GM19395 (cell line): ENCODE measurements around the gene DNAJB2.
A peak's percentile ranks its signal among the peaks of the same experiment; 100 is the strongest.
"Not testable (repeated sequence)": the region's sequence is repeated elsewhere in the genome, so short reads cannot be mapped to it uniquely, and the experiment has no call there.

Experiments
- ATAC-seq: cut with Tn5 transposase; IDR thresholded peaks from one replicate; pipeline ENCODE4 v1.9.1; 2021; ENCODE audit warnings: mild to moderate bottlenecking, moderate library complexity; ENCODE audit not compliant: unreplicated experiment

The DNAJB2 gene

DNA sequence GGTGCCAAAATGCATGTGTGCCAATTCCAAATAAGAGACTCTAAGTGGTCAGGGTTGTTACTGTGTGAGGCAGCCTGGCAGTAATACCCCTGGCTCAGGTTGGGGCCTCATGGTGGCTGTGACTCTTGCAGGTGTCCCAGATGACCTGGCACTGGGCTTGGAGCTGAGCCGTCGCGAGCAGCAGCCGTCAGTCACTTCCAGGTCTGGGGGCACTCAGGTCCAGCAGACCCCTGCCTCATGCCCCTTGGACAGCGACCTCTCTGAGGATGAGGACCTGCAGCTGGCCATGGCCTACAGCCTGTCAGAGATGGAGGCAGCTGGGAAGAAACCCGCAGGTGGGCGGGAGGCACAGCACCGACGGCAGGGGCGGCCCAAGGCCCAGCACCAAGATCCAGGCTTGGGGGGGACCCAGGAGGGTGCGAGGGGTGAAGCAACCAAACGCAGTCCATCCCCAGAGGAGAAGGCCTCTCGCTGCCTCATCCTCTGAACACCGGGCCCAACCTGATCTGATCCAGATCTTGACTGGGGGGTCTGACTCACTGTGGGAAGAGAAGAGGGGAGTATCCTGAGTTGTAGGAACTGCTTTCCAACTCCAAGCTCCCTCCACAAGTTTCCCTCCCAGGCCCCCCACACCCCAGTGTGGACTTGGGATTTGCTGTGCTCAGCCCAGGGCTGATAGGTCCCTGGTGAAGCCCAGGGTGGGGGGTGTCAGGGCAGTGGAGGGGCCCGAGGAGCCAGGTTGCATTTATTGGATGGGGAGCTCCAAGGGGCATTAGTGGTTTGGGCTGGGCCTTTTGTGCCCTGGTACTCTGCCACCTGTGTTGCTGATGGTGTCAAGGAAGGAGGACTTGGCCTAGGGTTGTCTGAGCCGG lies 5.6 kb downstream of the DNAJB2 start:
- no peak for ATAC-seq

DNA sequence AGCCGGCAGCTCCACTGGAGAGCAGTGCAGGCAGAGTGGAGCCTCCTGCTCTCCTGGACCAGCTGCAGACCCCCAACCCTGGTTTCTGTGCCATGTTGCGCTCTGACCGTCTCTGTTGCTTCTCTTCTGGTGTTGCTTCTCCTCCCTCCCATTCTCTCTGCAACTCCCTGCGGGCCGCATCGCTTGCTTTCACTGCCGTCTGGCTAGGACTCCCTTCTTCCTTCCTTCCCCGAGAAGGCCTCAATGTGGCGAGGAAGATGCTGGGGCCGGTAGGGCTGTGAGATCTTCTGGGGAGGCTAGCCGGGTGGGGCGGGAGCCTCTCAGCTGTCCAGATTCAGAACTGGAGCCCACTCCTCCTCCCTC lies 6.2 kb downstream of the DNAJB2 start:
- no peak for ATAC-seq

DNA sequence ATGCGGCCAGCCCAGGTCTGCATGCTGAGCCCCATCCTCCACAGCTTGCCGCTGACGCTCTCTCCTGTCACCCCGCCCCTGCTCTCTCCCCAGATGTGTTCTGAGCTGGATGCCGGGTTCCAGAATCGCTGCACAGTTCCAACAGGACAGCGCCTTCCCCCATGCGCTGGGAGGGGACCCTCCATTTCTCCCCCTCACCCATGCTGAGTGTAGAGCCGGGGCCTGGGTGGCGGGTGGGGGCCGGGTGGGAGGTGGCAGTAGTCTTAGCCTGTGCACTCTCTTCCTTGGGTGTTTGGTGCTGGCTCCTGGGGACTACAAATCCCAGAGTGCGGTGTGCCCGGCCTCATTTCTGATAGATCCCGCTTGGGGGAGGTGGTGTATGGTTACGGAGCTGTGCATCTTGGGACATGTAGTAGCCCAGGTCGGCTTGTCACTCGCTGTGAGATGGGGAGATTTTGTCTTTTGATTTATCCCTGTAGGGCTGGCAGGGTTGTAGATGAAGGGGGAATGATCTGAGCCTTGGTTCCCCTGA lies 6.8 kb downstream of the DNAJB2 start:
- no peak for ATAC-seq

DNA sequence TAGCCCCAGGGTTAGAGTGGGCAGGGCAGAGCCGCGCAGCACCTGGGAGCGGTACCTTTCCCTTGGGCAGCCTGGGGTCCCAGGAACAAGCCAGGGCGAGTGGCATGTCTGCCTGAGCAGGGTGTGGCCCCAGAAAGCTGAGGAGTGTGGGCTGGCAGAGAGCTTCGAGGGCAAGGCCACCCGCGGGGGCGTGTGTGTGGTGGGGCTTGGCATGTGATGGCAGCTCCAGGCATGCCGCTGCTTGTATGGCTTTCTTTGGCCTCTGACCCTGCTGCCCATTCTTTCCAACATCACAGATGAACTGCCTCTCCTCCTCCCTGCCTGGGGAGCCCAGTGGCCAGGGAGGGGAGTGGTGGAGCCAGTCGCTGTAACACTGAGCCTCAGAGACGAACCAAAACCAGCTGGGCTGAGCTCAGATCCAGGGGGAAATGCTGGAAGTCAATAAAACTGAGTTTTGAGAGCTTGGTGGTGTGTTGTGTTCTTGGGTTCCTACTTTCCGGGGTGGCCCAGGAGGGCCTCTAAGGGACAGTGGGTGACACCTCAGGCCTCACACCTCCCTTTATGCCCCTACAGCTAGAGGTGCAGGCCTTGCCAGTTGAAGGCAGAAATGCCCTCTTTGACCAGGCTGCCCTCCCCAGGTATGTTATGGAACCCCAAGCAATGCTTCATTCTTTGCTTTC lies 7.4 kb downstream of the DNAJB2 start:
- no peak for ATAC-seq

DNA sequence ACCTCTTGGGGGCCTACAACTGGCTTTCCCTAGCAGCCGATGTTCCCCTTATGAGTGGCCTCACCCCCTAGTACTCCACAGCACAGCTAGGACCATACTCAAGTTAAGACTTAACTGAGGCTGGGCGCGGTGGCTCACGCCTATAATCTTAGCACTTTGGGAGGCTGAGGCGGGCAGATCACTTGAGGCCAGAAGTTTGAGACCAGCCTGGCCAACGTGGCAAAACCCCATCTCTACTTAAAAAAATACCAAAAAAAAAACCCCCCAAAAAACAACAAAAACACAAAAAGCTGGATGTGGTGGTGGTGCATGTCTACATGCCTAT lies 7.9 kb downstream of the DNAJB2 start:
- ATAC-seq: not testable (repeated sequence)

DNA sequence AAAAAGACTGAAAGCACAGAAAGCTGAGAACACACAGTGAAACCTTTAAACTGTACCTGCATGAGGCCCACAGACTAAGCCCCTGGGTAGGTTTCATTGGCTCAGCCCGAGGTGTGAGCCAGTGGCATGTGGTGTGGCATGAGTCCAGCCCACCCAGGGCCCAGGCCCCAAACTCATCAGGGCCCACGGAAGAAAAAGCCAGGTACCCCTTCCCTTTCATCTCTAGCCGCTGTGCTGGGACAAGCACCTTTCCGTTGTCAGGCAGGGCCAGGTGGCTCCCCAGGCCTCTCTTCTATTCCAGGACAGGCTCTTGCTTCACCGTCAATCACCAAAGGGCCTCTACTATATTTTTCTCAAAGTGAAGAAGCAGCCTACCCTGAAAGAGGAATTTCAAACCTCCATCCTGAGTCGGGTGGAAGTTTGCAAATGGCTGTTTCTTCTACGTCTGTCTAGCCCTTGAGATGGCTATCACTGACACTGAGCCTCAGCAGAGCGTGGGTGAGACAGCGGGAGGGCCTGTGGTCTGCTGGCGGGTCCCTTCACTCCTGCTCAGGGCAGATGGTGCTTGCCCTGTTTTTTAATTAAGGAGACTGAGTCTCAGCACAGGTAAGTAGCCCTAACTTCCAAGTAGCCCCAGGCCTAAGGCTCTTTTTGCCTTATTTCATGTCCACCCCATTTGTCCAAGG lies 8.6 kb downstream of the DNAJB2 start:
- no peak for ATAC-seq

DNA sequence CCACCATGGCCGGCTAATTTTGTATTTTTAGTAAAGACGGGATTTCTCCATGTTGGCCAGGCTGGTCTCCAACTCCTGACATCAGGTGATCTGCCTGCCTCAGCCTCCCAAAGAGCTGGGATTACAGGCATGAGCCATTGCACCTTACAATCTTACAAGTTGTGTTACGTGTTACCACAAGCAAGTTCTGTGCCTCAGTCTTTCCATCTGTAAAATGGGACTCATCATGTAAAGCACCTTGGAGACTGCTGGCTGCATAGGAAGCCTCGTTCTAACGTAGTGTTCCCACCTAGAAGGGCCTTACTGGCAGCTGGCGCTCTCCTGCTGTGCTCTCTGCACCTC lies 10.0 kb downstream of the DNAJB2 start:
- no peak for ATAC-seq

DNA sequence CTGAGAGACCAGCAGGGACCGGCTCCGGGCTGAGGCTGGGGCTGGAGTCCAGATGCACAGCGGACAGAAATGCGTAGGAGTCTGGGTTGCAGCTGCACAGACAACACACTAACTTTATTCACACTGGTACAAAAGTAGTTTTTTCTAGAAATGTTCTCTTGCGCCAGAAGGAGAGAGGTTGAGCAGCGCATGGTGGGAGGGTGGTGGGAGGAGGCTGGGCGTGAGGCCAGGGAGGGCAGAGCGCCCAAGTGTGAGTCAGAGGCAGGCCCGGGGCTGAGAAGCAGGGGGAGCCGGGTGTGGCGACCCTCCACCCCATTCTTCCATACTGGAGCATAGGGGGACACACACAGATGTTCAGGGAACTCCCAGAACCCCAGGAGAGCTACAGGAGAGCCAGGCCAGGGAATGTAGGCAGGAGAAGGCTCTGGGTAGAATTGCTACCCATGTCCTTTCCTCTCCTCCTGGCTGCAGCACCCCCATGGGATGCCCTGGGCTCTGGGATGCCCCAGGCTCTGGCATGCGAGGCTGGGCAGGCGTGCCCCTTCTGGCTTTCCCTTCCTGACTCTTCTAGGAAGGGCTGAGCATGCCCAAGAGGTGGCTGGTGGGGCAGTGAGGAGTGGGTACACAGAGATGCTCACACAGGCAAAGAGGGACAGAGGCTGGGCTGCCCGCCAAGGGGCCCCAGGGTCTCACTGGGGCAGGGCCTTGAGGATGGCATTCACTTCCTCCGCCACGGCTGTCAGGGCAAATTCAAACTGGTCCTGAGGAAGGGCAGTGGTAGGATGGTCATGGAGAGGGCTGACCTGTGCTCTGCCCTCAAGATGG lies 10.6 kb downstream of the DNAJB2 start:
- ATAC-seq: no peak

DNA sequence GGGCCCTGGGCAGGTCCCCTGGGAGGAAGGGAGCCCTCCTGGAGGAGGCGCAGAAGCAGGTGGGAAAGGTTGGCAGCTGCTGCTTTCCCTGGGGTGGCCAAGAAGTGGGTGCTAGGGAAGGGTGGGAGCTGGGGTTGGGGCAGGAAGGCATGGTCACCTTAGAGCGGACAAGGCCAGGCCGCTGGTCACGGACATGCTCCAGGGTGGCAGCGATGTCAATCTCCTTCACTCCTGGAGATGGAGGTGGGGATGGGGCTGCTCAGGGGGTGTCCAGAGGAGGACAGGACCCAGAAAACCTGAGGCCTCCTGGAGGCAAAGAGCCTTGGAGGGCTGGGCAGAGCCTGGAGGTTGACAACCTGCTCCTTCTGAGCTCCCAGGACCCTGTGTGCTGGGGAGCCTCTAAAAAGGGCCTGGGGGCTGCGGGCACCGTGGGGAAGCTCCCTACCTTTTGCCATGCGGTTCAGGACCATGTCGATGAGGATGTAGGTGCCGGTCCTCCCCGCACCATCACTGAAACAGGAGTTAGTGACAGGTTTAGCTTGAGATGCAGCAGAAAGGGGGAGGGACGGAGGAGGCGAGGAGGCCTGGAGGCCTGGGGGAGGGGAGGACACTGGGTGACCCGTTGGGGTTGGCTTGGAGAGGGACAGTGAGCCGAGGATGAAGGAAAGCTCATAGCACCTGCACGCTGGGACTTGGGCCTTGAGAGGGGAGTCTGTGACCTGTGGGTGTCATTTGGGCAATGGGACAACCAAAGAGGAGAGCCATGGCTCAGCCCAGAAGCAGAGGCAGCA lies 11.4 kb downstream of the DNAJB2 start:
- ATAC-seq: no peak

DNA sequence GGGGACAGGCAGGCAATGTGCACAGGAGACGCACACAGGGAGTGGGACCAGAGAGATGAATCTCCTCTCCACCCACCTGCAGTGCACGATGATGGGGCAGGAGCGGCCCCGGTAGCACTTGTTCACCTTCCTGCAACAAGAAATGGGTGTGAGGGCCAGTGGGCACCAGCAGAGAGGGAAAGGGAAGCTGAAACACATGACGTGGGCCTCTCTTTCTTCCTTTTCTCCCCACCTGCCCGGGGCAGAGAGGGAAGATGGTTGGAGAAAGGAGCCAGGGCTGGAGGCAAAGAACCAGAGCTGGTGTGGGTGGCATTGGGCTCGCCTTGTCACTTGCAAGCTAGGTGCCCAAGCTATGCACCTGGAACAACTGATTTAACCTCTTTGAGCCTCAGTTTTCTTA lies 12.2 kb downstream of the DNAJB2 start:
- no peak for ATAC-seq

DNA sequence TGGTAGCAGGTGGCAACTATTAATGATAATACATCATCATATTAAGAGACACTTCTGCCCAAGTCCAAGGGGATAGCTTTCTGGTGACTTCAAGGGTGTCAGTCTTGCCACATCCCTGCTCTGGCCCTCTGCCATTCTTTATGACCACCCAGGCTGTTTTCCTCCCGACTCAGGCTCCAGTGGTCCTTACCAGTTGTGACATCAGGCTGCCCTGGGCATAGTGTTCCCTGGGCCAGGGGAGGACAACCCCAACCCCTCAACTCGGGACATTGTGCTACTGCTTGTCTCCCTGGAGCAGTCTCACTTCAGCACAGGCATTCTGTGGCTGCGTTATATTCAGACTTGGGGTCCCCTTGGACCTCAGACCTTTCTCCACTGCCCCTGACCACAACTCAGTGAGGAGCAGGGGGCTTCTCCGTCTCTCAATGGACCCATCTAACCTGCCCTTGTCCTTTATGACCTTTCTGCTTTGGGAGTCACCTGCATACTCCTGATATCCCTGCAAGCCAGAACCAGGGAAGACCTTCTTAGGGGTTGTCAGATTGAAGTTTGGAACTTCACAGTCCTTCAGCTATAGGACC lies 12.8 kb downstream of the DNAJB2 start:
- no peak for ATAC-seq

DNA sequence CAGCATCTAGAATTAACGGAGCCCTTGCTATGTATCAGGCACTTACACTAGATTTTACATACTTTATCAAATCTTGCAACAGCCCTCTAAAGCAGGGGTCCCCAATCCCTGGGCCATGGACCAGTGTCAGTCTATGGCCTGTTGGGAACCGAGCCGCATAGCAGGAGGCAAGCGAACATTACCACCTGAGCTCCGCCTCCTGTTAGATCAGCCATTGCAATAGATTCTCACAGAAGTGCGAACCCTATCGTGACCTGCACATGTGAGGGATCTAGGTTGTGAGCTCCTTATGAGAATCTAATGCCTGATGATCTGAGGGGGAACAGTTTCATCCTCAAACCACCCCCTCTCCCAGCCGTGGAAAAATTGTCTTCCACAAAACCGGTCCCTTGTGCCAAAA lies 13.4 kb downstream of the DNAJB2 start:
- no peak for ATAC-seq

DNA sequence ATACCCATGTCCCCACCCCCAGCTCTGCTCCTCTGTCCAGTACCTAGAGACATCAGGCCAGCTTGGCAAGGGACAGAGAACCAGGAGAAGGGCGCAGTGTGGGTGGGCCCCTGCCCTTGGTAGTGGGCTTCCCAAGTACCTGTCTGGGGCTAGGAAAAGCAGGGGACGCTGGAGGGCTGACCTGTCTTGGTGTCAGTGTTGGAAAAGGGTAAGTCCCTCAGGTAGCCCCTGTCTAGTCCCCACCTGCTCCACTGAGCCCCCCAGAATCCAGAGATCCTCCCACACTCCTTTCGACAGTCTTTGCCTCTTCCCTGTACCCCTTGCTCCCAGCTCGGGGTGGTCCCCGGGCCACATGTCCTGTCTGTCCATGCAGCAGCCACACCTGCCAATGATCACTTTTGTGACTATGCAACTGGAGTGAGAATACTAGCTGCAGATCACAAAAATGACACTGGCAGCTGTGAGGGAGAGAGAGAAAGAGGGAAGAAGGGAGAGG lies 14.6 kb downstream of the DNAJB2 start:
- ATAC-seq: no peak

DNA sequence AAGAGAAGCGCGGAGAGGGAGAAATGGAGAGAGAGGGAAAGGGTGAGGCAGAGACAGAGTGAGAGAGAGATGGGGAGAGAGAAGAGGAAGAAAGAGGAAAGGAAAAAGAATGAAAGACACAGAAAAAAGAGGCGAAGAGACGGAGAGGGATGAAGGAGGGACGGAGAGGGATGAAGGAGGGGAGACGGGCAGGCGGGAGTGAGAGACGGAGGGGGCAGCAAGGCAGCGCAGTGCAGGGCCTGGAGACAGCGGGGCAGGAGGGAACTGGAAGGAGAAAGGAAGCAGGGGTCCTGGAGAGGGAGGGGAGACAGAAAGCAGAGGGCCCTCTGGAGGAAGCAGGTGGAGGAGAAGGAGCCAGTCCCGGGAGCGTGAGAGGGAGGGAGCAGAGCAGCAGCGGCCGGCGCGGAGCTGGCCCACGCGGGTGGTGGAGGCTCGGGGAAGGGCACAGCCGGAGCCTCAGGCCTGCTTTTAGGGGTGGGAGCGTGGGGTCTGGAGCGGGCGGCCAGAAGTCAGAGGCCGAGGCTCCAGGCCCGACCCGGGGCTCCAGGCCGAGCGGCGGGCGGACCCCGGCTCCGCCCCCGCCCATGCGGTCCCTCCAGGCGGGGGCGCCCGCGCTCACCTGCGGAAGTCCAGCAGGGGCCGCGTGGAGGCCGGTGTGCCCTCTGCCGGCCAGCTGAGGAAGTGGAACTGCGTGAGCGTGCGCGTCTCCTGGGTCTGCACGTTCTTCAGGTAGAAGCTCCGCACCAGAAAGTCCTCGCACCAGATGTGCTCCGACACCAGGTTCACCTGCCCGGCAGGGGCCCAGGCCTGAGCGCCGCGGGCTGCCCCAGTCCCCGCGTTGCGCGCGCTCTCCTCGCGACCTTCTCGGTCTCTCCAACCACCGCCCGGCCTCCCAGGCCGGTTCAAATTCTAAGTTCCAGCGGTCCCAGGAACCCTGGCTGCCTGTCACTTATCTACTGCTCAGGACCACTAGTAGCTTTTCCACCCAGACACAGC lies 15.5 kb downstream of the DNAJB2 start:
- ATAC-seq: peak; percentile 89

DNA sequence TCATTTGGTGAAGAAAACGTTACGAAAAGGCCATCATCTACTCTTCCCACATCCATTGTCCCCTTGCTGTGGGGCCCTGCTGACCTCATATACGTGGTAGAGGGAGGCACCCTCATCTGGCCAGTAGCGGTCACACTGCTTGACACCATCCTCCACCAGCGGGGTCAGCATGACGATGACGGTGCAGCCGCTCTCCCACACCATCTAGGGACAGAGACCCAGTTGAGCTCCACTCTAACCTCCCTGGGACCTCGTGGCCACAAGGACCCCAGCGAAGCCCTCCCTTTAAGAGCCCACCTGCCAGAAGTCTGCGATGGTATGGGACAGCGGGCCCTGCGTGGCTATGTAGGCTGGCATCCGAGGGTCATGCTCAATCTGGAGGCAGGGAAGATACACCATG lies 17.0 kb downstream of the DNAJB2 start:
- ATAC-seq: no peak

DNA sequence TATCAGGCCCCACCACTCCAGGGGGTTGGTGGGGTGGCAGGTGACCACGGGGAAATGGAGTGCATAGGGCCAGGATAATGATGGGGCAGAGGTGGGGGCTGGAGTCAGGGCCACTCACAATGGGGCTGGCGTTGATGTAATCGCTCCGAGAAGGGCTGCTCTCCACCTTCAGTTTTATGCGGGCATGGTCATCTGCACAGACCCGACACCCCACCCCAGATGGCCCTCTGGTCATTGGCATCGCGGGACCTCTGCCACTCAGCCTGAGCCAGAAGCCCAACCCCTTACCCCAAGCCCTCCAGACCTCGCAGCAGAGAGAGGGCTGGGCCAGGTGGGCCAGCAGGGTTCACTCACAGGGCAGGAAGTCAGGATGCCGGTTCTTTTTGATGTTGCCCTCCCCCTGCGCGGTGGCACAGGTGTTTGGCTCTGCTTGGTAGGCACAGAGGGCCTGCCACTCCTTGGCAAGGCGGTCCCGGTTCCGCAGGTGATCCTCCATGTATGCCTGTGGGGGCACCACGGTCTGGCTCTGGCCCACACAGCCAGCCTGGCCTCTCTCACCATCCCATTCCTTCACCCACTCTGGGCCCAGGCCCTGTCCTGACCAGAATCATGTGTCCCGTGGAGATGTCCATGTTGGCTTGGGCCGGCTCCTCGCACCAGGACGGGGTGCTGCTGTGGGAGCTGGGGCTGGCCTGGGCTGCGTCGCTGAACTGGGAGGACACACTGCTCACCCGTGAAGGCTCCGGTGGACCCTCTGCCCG lies 17.6 kb downstream of the DNAJB2 start:
- no peak for ATAC-seq

DNA sequence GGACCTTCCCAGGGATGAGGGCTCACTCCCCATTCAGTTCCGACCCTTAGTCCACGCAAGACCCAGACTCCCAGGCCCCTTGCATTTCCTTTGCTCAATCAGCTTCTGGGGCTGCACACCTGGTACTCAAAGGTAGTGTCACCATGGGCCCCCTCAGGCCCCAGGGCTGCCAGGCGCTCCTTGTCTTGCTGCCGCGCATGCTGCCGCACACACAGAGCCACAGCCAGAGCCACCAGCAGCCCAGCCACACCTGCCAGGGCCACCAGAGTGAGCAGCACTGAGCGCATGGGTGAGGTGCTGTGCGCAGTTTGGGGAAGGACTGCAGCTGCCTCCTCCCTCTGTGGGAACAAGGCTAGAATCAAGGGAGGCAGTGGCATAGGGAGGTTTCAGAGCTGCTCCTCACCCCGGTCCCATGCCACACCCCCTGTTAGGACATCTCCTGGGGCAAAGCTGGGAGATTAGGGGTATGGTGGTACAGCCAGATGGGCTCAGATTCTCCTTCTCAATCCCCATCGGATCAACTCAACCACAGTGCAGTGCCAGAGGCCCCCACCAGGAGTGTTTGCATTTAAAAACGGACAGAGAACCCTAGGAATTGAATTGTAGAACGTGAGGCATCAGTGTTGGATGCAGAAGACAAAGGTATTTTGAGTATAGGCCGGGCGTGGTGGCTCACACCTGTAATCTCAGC lies 18.7 kb downstream of the DNAJB2 start:
- no peak for ATAC-seq
